Measurements from ENCODE around the gene NCOA5. TPM values are rescaled to one million over a fixed set of nuclear protein-coding genes. Genes with fewer than 3 reads are reported as not detected.
A peak's percentile ranks its signal among the peaks of the same experiment; 100 is the strongest.

The NCOA5 gene
- 15.9 and 16.6 TPM in 2 replicates for total RNA-seq (2014; rRNA removed; shearing (Covaris generic))
- polyA plus RNA-seq (2015; cell fraction: cytosol; rRNA removed), result 21.4 and 25.5 TPM in 2 replicates
- 21.7 and 23.7 TPM in 2 replicates for polyA plus RNA-seq (2015; cell fraction: nucleus; rRNA removed)

DNA sequence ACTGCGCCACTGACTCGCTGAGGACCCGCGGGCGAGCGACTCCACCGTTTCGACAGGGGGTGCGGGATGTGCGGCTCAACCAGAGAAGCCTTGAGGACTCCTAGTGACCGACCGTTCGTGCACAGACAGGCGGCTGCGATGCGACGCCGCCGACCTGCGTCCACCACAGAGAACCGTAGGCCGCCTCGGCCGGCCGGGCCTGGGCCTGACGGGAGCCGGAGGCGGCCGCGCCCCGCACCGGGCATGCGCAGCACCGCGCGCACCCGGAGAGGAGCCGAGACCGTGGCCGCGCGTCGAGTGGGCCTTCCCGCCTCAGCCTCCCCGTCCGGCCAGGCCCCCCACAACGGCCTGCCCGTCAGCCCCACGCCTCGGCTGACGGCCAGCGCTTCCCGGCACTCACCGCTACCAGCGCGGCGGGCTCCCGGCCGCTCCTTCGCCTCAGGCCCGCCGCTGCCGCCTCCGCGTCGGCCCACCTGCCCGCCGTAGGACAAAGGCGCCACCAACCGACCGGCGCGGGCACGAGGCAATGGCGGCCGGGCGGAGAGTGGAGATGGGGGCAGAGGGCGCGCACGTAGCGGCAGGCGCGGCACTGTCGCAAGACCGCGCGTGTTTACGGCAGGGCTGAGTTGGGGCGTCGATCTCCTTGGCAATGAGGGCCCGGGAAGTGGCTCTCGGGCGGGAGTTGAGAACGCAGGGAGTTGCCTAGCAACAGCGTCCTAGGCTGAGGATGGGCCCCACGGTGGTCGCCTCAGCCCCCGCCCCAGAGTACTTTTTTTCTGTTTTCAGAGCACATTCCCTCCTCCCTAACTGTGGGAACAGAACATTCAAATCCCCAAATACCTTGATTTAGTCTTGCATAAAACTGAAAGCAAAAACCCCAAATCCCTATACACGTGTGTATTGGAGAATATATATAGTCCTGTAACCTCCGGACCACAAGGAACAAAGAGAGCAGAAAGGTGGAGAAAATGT is at the start of gene NCOA5:
Gene NCOA5 (minus strand): TSS at position 546 of the 972 bp plus-strand sequence. CDS start 10,538 bp downstream, outside the sequence.
- in situ Hi-C loops (cut with HindIII; ENCODE audit: low pct_unique_long_range_greater_than_20kb, low sequenced_read_pairs), result no loop called here
- peak; percentile 96 for DNase-seq (ENCODE audit: low read depth, low spot score)

DNA sequence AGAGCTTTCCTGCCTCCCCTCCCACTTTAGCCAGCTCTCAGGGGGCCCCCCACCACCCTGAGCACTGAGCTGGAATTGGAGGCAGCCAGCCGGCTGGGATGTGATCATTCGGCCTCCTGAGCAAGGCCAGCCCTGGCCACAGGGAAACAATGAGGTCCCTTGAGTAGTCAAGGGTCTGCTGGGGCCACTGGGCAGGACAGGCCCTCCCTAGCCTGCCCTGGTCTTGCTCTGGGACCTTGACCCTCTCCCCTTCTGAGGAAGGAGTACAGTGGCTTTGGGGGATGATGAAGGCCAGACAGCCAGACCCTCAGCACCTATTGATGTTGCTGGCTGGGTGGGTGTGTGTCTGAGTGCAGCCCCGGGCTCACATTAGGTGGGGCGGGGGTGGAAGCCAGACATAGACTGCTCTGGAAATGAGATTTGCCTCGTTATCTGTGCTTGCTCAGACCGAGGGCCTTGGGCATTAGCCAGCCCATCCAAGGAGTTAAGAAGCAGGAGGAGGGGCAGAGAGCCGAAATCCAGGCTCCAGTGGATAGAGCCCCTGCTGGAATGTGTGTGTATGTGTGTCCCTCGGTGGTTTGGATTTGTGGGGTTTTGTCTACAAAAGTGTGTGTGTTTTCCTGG is 49.6 kb upstream of the NCOA5 start:
- DNase-seq (ENCODE audit: low read depth, low spot score), result no peak
- in situ Hi-C loops (cut with HindIII; ENCODE audit: low pct_unique_long_range_greater_than_20kb, low sequenced_read_pairs), result no loop called here

- in situ Hi-C loops (cut with HindIII; ENCODE audit: low pct_unique_long_range_greater_than_20kb, low sequenced_read_pairs), result no loop called here
Observed at GRCh38 chr20:46137816-46138215, 48.1 kb upstream of the NCOA5 start.

DNA sequence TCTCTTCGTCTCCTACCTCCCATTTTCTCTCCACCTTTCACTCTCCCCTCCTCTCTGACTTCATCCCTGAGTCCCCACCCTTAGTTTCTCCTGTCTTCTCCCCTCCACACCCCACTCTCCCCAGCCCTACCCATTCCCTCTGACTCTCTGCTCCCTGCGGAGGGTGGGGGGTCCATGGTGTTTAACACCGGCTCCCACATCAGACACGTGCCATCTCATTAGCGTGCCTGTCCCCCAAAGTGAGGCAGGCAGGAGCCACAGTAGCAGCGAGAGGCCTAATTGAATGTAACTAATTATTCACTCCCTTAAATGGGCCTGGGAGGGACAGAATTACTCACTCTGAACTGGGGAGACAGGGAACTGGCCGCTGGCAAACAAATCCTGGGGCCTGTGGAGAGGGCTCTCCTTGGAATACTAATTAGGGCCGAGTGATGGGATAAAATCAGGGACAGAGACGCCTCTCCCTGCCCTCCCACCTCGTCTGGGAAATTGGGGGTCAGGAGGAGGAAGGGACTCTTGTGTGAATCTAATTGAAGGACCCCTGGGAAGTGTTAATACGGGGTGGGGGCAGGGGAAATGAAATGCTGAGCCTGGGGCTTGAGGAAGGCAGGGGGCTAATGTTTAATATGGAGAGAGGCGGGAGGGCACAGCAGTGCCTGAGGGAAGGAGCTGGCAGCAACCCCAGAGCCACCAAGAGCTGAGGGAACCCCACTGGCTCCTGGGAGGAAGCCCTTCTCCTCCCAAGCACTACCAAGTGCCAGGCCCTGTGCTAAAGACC is 46.3 kb upstream of the NCOA5 start:
- no peak for DNase-seq (ENCODE audit: low read depth, low spot score)
- in situ Hi-C loops (cut with HindIII; ENCODE audit: low pct_unique_long_range_greater_than_20kb, low sequenced_read_pairs), result no loop called here

More at GRCh38 chr20:46137816-46138215, 48.1 kb upstream of the NCOA5 start:
- no peak for DNase-seq (ENCODE audit: low read depth, low spot score)

DNA sequence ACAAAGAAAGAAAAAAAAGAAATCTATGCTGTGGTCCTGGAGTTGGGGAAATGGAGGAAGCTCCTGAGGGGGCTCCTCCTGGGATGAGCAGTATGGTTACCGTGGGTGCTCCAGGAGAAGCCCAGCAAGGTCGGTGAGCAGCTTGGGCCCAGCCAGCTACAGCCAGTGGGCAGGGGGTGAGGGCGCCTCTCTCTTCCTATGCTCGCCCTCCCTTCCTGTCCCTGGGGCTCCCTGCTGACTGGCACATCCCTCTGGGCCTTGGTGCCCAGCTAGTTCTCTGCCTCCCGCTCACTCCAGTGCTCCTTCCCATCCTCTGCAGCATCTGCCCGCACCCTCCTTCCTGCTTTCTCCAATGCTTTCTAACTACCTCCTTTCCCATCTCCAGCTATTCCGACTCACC is 45.0 kb upstream of the NCOA5 start:
- in situ Hi-C loops (cut with HindIII; ENCODE audit: low pct_unique_long_range_greater_than_20kb, low sequenced_read_pairs), result no loop called here
- no peak for DNase-seq (ENCODE audit: low read depth, low spot score)

- in situ Hi-C loops (cut with HindIII; ENCODE audit: low pct_unique_long_range_greater_than_20kb, low sequenced_read_pairs), result no loop called here
- no peak for DNase-seq (ENCODE audit: low read depth, low spot score)
Observed at GRCh38 chr20:46133886-46134654, 44.3 kb upstream of the NCOA5 start.

- in situ Hi-C loops (cut with HindIII; ENCODE audit: low pct_unique_long_range_greater_than_20kb, low sequenced_read_pairs), result no loop called here
- peak; percentile 71 for DNase-seq (ENCODE audit: low read depth, low spot score)
Observed at GRCh38 chr20:46132705-46133120, 43.0 kb upstream of the NCOA5 start.

- in situ Hi-C loops (cut with HindIII; ENCODE audit: low pct_unique_long_range_greater_than_20kb, low sequenced_read_pairs), result no loop called here
- DNase-seq (ENCODE audit: low read depth, low spot score), result no peak
Observed at GRCh38 chr20:46131396-46131795, 41.6 kb upstream of the NCOA5 start.

DNA sequence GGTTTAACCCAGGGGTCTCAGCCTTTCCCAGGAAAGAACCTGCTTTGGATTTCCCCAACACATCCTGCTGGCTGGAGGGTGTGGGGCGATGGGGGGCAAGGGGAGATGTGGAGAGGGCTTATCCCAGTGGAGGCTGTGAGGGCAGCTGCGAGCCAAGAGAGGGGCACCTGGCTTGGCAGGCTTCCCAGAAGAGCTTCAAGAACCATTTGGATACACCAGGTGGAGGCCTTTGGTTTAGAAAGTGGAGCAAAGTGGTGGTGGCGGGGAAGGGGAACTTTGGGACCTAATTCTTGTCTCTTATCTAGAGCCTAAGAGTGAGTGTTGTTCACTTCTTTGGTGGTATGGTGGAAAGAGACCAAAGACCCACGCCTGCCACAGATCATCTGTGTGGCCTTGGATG is 40.8 kb upstream of the NCOA5 start:
- in situ Hi-C loops (cut with HindIII; ENCODE audit: low pct_unique_long_range_greater_than_20kb, low sequenced_read_pairs), result no loop called here
- DNase-seq (ENCODE audit: low read depth, low spot score), result no peak

- in situ Hi-C loops (cut with HindIII; ENCODE audit: low pct_unique_long_range_greater_than_20kb, low sequenced_read_pairs), result no loop called here
- no peak for DNase-seq (ENCODE audit: low read depth, low spot score)
Observed at GRCh38 chr20:46129955-46130481, 40.3 kb upstream of the NCOA5 start.

- in situ Hi-C loops (cut with HindIII; ENCODE audit: low pct_unique_long_range_greater_than_20kb, low sequenced_read_pairs), result no loop called here
- peak; percentile 64 for DNase-seq (ENCODE audit: low read depth, low spot score)
Observed at GRCh38 chr20:46128310-46129151, 38.8 kb upstream of the NCOA5 start.

DNA sequence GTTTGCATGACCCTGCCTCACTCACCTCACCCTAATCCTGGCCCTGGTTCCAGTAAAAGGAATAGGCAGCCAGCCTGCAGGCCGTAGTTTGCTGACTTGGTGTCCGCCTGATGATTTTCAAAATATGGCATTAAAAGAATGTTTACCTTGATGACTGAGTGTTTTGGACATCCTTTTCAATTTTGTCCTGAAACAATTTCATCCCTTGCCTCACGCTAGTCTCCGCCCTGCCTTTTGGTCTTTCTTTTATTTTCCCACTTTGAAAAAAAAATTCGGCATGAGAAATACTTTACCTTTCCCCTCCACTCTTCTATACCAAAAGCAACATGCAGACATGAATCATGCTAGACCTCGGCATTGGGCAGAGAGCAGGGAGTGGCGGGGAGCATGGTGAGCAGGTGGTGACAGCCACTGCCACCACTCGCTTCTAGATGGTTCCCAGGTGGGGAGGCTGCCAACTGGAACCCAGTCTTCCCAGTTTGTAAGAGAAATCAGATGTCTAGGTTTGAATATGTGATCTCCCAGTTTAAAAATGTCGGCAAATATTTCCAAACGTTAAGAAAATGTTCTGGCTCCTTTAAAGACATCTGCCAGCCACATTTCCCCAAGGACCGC is 37.7 kb upstream of the NCOA5 start:
- in situ Hi-C loops (cut with HindIII; ENCODE audit: low pct_unique_long_range_greater_than_20kb, low sequenced_read_pairs), result no loop called here
- no peak for DNase-seq (ENCODE audit: low read depth, low spot score)

- DNase-seq (ENCODE audit: low read depth, low spot score), result no peak
- in situ Hi-C loops (cut with HindIII; ENCODE audit: low pct_unique_long_range_greater_than_20kb, low sequenced_read_pairs), result no loop called here
Observed at GRCh38 chr20:46126440-46127056, 36.8 kb upstream of the NCOA5 start.

- in situ Hi-C loops (cut with HindIII; ENCODE audit: low pct_unique_long_range_greater_than_20kb, low sequenced_read_pairs), result no loop called here
- DNase-seq (ENCODE audit: low read depth, low spot score), result no peak
Observed at GRCh38 chr20:46123482-46124245, 33.9 kb upstream of the NCOA5 start.
